H9 (cell line): Measurements from ENCODE around the gene AFDN. TPM values are rescaled to one million over a fixed set of nuclear protein-coding genes. Genes with fewer than 3 reads are reported as not detected.

ENCODE experiments used
- DNase-seq: peaks from one replicate; pipeline ENCODE4 v3.0.0-alpha.2; 2017
- H2AFZ ChIP-seq: one replicate; pipeline ENCODE4 v1.6.1; 2013; ENCODE audit warnings: mild to moderate bottlenecking, low read length, control low read depth, moderate library complexity
- H2AK5ac ChIP-seq: 2 replicates; pipeline ENCODE4 v1.6.1; 2013; ENCODE audit warnings: low read length, control low read depth, mixed read lengths; ENCODE audit not compliant: insufficient read length
- H2BK120ac ChIP-seq: one replicate; pipeline ENCODE4 v1.6.1; 2013; ENCODE audit warnings: low read depth, mild to moderate bottlenecking, low read length, control low read depth, inconsistent platforms; ENCODE audit not compliant: poor library complexity, severe bottlenecking
- H2BK12ac ChIP-seq: 2 replicates; pipeline ENCODE4 v1.6.1; 2013; ENCODE audit warnings: low read length, control low read depth, mixed read lengths, low read depth; ENCODE audit not compliant: insufficient read length
- H2BK15ac ChIP-seq: 2 replicates; pipeline ENCODE4 v1.6.1; 2013; ENCODE audit warnings: low read depth, low read length, control low read depth
- H2BK20ac ChIP-seq: one replicate; pipeline ENCODE4 v1.6.1; 2013; ENCODE audit warnings: low read depth, mild to moderate bottlenecking, low read length, control low read depth, inconsistent platforms; ENCODE audit not compliant: poor library complexity, severe bottlenecking
- H2BK5ac ChIP-seq: 2 replicates; pipeline ENCODE4 v1.6.1; 2013; ENCODE audit warnings: low read length, control low read depth, mixed read lengths; ENCODE audit not compliant: insufficient read length
- H3K14ac ChIP-seq: 2 replicates; pipeline ENCODE4 v1.6.1; 2013; ENCODE audit warnings: low read length, control low read depth; ENCODE audit not compliant: insufficient read depth
- H3K18ac ChIP-seq: 2 replicates; pipeline ENCODE4 v1.6.1; 2013; ENCODE audit warnings: low read depth, mild to moderate bottlenecking, mixed read lengths, low read length, control low read depth; ENCODE audit not compliant: insufficient read length
- H3K23ac ChIP-seq: 2 replicates; pipeline ENCODE4 v1.6.1; 2013; ENCODE audit warnings: low read length, control low read depth, mixed read lengths, low read depth; ENCODE audit not compliant: insufficient read length
- H3K23me2 ChIP-seq: 2 replicates; pipeline ENCODE4 v1.6.1; 2013; ENCODE audit warnings: low read depth, mild to moderate bottlenecking, mixed read lengths, low read length, control low read depth; ENCODE audit not compliant: insufficient read length, poor library complexity, severe bottlenecking
- H3K27ac ChIP-seq: 2 replicates; pipeline ENCODE4 v1.5.1; 2013; ENCODE audit warnings: low read length, control low read depth, mixed read lengths, low read depth; ENCODE audit not compliant: insufficient read length
- H3K27me3 ChIP-seq: 2 replicates; pipeline ENCODE4 v1.6.1; 2013; ENCODE audit warnings: low read length, control low read depth, inconsistent platforms; ENCODE audit not compliant: insufficient read depth
- H3K4ac ChIP-seq: 2 replicates; pipeline ENCODE4 v1.6.1; 2013; ENCODE audit warnings: low read depth, mild to moderate bottlenecking, control low read depth, inconsistent platforms, low read length, moderate library complexity
- H3K4me1 ChIP-seq: 2 replicates; pipeline ENCODE4 v1.6.1; 2013; ENCODE audit warnings: low read length, control low read depth, inconsistent platforms; ENCODE audit not compliant: insufficient read depth
- H3K4me2 ChIP-seq: 2 replicates; pipeline ENCODE4 v1.6.1; 2013; ENCODE audit warnings: low read length, control low read depth, mixed read lengths; ENCODE audit not compliant: insufficient read length, insufficient read depth
- H3K56ac ChIP-seq: 2 replicates; pipeline ENCODE4 v1.6.1; 2013; ENCODE audit warnings: low read depth, mild to moderate bottlenecking, mixed read lengths, low read length, control low read depth; ENCODE audit not compliant: insufficient read length
- H3K79me1 ChIP-seq: 2 replicates; pipeline ENCODE4 v1.6.1; 2013; ENCODE audit warnings: low read depth, mild to moderate bottlenecking, moderate library complexity, low read length, control low read depth, inconsistent platforms; ENCODE audit not compliant: insufficient read depth, poor library complexity, severe bottlenecking
- H3K79me2 ChIP-seq: 2 replicates; pipeline ENCODE4 v1.6.1; 2013; ENCODE audit warnings: low read length, control low read depth, inconsistent platforms; ENCODE audit not compliant: insufficient read depth
- H3K9ac ChIP-seq: 2 replicates; pipeline ENCODE4 v1.6.1; 2013; ENCODE audit warnings: low read length, control low read depth, mixed read lengths; ENCODE audit not compliant: insufficient read length; ENCODE audit errors: extremely low read depth
- H3K9me3 ChIP-seq: one replicate; pipeline ENCODE4 v1.6.1; 2013; ENCODE audit warnings: low read depth, low read length, inconsistent platforms; ENCODE audit not compliant: control insufficient read depth
- H3T11ph ChIP-seq: one replicate; pipeline ENCODE4 v1.6.1; 2013; ENCODE audit warnings: mild to moderate bottlenecking, low read length, control low read depth, inconsistent platforms
- H4K20me1 ChIP-seq: one replicate; pipeline ENCODE4 v1.6.1; 2013; ENCODE audit not compliant: control insufficient read depth, insufficient read length, insufficient read depth
- H4K5ac ChIP-seq: 2 replicates; pipeline ENCODE4 v1.6.1; 2013; ENCODE audit warnings: low read depth, mild to moderate bottlenecking, mixed read lengths, low read length, control low read depth; ENCODE audit not compliant: insufficient read length
- H4K8ac ChIP-seq: replicated peaks from 2 replicates; pipeline ENCODE4 v1.6.1; 2013; ENCODE audit warnings: low read length, control low read depth, mixed read lengths, low read depth; ENCODE audit not compliant: insufficient read length
- H4K91ac ChIP-seq: 2 replicates; pipeline ENCODE4 v1.6.1; 2013; ENCODE audit warnings: low read depth, mild to moderate bottlenecking, moderate library complexity, mixed read lengths, low read length, control low read depth; ENCODE audit not compliant: insufficient read length
- H3K27ac Mint-ChIP-seq, 3 experiments: 2 replicates in 2 of 3; 3 replicates in 1 of 3; pipeline ENCODE4 v1.8.0; 2020 to 2021; ENCODE audit warnings: mixed read lengths in 3 of 3, mild to moderate bottlenecking in 1 of 3, moderate library complexity in 1 of 3
- H3K27me3 Mint-ChIP-seq: 2 replicates; pipeline ENCODE4 v1.8.0; 2021; ENCODE audit warnings: low read depth, mild to moderate bottlenecking, moderate library complexity, mixed read lengths
- H3K36me3 Mint-ChIP-seq, 3 experiments: 2 replicates in 2 of 3; 3 replicates in 1 of 3; pipeline ENCODE4 v1.8.0; 2020 to 2021; ENCODE audit warnings: low read depth in 3 of 3, mixed read lengths in 3 of 3; ENCODE audit not compliant: insufficient read depth in 1 of 3
- H3K4me1 Mint-ChIP-seq, 2 experiments: 2 replicates each; pipeline ENCODE4 v1.8.0; 2020; ENCODE audit warnings: mixed read lengths in 2 of 2
- H3K4me3 Mint-ChIP-seq, 2 experiments: 2 replicates in 1 of 2; 3 replicates in 1 of 2; pipeline ENCODE4 v1.8.0; 2020 to 2021; ENCODE audit warnings: mild to moderate bottlenecking in 2 of 2, mixed read lengths in 2 of 2, moderate library complexity in 1 of 2
- H3K9me3 Mint-ChIP-seq, 2 experiments: 2 replicates in 1 of 2; 3 replicates in 1 of 2; pipeline ENCODE4 v1.8.0; 2020; ENCODE audit warnings: mild to moderate bottlenecking in 2 of 2, mixed read lengths in 2 of 2, moderate library complexity in 1 of 2
- WGBS: extraction: QIAGEN DNeasy Blood & Tissue Kit; methylation state at CpG from one replicate; pipeline ENCODE4 v1.1.7; 2013; ENCODE audit warnings: missing lambda C conversion rate, low lambda C conversion rate, mixed read lengths; ENCODE audit not compliant: insufficient read length; ENCODE audit errors: extremely low coverage; 5-methylcytosine and 5-hydroxymethylcytosine counted together
- total RNA-seq: library from RNA; stranded (reverse); gene quantifications from 2 replicates; pipeline ENCODE4 v1.2.1, GENCODE V29; 2021
- TF ChIP-seq, protein P1 (sequence below): fragments of 200-600 bp; sonication (generic); conservative IDR thresholded peaks from 3 replicates; pipeline ENCODE4 v1.8.0; 2021; ENCODE audit warnings: antibody characterized with exemption, mild to moderate bottlenecking

The AFDN gene
- total RNA-seq, 1 experiment from 2014 or later = 157 TPM

DNA sequence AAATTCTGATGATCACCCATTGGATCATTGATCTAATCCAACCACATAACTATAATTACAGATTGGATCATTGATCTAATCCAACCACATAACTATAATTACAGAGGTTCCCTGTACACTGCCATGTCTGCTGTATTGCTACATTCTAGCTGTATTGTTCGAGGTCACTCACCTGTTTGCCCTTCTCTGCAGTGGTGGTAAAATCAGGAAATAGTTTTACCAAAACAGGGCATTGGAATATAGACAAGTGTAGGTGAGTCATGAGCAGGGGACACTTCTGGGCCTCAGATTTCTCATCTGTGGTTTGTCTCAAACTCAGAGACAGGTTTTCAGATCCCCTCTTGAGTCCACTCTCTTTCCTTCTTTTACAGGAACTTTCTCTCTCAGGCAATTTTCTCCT lies 9.0 kb upstream of the AFDN start:
- H3K4me1 ChIP-seq = peaks cover 11% of the 10 kb centered on the region; the same call in 1 of the 2 replicates
- H2BK15ac ChIP-seq = no peak overlapping the region

More for the DNA sequence above, 9.0 kb upstream of the AFDN start:
- Histone ChIP-seq H3K18ac (no peak overlapping the region), H3T11ph (no peak overlapping the region), H2BK20ac (no peak overlapping the region), H3K79me1 (no peaks in the 10 kb centered on the region), H4K5ac (no peak overlapping the region), H4K20me1 (no peaks in the 10 kb centered on the region), H4K91ac (no peak overlapping the region), H3K23me2 (no peaks in the 10 kb centered on the region), H2AFZ (no peak overlapping the region), H3K9ac (no peak overlapping the region), H3K9me3 (no peaks in the 10 kb centered on the region), H3K4ac (no peak overlapping the region), H3K23ac (no peak overlapping the region), H3K27me3 (no peaks in the 10 kb centered on the region), H2BK12ac (no peak overlapping the region), H3K56ac (no peak overlapping the region), H2BK5ac (no peak overlapping the region), H3K4me2 (no peak overlapping the region), H3K79me2 (no peaks in the 10 kb centered on the region), H3K14ac (no peak overlapping the region), H2AK5ac (no peak overlapping the region), H2BK120ac (no peak overlapping the region), H3K27ac (no peak overlapping the region), H4K8ac (no peak overlapping the region)
- Mint-ChIP-seq H3K4me1 (peaks cover 28% of the 10 kb centered on the region in 2 experiments), H3K27me3 (no peaks in the 10 kb centered on the region), H3K36me3 (peaks cover 0 to 7% (median 0%) of the 10 kb centered on the region in 3 experiments; a peak in 3 of 7 replicates), H3K9me3 (no peaks in the 10 kb centered on the region), H3K4me3 (no peak overlapping the region), H3K27ac (peak overlapping the region in 2 of 3 experiments; percentile 84 to 91; a peak in 3 of 7 replicates)
- no CpG with 5 or more reads among the region's 1 CpG for WGBS
- TF ChIP-seq, protein P1, sequence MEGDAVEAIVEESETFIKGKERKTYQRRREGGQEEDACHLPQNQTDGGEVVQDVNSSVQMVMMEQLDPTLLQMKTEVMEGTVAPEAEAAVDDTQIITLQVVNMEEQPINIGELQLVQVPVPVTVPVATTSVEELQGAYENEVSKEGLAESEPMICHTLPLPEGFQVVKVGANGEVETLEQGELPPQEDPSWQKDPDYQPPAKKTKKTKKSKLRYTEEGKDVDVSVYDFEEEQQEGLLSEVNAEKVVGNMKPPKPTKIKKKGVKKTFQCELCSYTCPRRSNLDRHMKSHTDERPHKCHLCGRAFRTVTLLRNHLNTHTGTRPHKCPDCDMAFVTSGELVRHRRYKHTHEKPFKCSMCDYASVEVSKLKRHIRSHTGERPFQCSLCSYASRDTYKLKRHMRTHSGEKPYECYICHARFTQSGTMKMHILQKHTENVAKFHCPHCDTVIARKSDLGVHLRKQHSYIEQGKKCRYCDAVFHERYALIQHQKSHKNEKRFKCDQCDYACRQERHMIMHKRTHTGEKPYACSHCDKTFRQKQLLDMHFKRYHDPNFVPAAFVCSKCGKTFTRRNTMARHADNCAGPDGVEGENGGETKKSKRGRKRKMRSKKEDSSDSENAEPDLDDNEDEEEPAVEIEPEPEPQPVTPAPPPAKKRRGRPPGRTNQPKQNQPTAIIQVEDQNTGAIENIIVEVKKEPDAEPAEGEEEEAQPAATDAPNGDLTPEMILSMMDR = no peak
- no peak for DNase-seq
